ENCODE data around the gene SERAC1. TPM values are rescaled to one million over a fixed set of nuclear protein-coding genes. Genes with fewer than 3 reads are reported as not detected.
A peak's percentile ranks its signal among the peaks of the same experiment; 100 is the strongest.
"Not testable (repeated sequence)": the region's sequence is repeated elsewhere in the genome, so short reads cannot be mapped to it uniquely, and the experiment has no call there.

Gene SERAC1
- total RNA-seq, result 13.5 and 20.9 TPM in 2 replicates

DNA sequence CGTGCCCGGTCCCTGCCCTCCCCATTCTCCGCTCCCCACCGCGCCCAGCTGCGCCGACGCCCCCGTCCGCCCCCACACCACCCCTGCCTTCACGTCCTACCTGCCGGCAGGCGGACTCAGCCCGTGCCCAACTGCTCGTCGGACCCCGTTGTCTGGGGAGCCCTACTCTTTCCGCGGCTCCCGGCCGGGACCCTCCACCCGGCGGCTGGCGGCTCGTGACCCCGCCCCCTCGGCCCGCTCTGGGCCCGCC lies at the start of gene SERAC1:
TSS of gene SERAC1 (minus strand) at position 223 of the 250 bp plus-strand sequence. CDS start 9,899 bp downstream, outside the sequence.
- DNase-seq (ENCODE audit: low read depth), result no peak

DNA sequence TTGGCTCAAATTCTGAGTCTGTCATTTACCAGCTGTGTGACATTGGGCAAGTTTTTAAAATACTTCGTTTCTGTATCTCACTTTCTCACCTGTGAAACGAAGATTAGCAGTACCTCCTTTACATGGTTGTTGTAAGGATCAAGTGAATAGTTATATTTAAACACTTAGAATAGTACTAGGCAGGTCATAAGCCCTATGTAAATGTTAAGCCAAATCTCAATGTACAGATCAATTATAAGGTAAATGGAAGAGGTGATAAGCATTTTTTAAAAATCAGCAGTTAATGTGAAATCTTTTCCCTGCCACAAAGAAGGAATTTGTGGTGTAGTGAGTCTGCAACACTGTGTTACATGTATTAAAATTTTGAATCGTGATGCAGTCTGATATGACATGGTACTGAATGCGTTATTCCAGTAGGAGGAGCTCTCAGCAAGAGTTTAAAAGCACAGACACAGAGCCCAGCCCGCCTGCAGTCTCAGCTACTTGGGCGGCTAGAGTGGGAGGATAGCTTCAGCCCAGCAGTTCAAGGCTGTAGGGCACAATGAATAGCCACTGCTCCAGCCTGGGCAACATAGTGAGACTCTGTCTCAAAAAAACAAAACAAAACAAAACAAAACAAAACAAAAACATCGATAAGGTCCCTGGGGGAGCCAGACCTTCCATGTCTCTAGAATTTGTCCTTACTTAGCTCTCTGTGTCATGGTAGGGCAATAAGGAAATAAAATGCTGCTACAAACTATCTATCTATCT lies 46.0 kb upstream of the SERAC1 start:
- DNase-seq (ENCODE audit: low read depth), result peak; percentile 72

DNA sequence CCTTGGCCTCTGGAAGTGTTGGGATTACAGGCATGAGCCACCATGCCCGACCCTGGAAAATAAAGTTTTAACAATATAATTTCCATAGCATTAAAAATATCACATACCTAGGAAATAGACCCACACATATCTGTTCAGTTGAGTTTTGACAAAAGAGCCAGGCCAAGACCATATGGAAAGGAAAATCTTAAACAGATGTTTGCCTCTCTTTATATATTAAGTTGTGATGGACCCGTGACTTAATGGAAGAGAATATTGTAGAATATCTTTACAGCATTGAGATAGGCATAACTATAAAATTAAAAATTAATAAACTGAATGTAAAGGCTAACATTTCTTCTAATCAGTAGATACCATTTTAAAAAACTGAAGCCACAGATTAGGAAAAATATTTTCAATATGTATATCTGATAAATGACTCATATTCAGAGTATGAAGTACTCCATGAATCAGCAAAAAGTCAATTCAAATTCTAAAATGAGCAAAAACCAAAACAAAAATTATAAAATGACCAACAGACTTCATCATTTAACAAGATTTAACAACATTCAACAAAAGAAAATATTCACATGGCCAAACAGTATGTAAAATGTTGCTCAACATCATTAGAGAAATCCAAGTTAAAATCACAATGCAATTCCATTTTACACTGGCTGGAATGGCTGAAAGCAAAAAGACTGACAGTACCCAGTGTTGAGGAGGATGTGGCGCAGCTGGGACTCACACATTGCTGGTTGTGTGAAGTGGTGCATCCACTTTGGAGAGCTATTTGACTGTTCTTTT lies 43.4 kb upstream of the SERAC1 start:
- no peak for DNase-seq (ENCODE audit: low read depth)

DNA sequence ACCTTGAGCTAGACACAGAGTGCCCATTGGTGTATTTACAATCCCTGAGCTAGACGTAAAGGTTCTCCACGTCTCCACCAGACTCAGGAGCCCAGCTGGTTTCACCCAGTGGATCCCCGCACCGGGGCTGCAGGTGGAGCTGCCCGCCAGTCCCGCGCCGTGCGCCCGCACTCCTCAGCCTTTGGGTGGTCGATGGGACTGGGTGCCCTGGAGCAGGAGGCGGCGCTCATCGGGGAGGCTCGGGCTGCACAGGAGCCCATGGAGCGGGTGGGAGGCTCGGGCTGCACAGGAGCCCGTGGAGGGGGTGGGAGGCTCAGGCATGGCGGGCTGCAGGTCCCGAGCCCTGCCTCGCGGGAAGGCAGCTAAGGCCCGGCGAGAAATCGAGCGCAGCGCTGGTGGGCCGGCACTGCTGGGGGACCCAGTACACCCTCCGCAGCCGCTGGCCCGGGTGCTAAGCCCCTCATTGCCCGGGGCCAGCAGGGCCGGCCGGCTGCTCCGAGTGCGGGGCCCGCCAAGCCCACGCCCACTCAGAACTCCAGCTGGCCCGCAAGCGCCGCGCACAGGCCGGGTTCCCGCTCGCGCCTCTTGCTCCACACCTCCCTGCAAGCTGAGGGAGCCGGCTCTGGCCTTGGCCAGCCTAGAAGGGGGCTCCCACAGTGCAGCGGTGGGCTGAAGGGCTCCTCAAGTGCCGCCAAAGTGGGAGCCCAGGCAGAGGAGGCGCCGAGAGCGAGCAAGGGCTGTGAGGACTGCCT lies 41.7 kb upstream of the SERAC1 start:
- not testable (repeated sequence) for DNase-seq (ENCODE audit: low read depth)

DNA sequence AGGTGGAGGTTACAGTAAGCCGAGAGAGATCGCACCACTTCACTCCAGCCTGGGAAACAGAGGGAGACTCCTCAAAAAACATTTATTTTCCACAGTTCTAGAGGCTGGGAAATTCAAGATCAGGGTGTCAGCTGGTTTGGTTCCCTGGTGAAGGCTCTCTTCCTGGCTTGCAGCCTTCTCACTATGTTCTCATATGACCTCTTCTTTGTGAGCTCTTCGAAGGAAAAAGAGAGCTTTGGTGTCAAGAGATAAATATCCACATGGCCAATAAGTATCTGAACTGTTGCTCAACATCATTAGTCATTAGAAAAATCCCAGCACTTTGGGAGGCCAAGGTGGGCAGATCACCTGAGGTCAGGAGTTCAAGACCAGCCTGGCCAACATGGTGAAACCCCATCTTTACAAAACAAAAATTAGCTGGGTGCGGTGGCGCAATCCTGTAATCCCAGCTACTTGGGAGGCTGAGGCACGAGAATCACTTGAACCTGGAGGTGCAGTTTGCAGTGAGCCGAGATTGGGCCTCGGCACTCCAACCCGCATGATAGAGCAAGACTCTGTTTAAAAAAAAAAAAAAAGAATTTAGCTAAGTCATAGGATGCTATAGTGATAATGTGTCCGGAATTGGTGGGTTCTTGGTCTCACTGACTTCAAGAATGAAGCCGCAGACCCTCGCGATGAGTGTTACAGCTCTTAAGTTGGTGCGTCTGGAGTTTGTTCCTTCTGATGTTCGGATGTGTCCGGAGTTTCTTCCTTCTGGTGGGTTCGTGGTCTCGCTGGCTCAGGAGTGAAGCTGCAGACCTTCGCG lies 40.4 kb upstream of the SERAC1 start:
- DNase-seq (ENCODE audit: low read depth), result peak; percentile 11

DNA sequence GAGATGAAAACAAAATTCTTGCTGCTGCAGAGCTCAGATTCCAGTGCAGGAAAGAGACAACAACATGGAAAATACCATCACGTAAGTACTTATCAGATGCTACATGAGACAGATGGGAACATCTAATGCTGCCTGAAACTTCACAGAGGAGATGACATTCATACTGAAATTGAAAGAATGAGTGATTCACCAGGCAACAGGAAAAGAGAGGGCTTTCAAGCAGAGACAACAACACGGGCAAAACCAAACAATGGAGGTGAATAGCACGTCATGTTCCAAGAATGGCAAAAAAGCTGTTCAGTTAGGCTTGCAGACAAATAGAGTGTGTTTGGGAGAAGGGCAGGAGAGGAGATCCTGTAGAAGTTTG lies 39.3 kb upstream of the SERAC1 start:
- peak; percentile 54 for DNase-seq (ENCODE audit: low read depth)

- DNase-seq (ENCODE audit: low read depth), result no peak
These were observed 38.8 kb upstream of the SERAC1 start for GRCh38 chr6:158206740-158207421.

DNA sequence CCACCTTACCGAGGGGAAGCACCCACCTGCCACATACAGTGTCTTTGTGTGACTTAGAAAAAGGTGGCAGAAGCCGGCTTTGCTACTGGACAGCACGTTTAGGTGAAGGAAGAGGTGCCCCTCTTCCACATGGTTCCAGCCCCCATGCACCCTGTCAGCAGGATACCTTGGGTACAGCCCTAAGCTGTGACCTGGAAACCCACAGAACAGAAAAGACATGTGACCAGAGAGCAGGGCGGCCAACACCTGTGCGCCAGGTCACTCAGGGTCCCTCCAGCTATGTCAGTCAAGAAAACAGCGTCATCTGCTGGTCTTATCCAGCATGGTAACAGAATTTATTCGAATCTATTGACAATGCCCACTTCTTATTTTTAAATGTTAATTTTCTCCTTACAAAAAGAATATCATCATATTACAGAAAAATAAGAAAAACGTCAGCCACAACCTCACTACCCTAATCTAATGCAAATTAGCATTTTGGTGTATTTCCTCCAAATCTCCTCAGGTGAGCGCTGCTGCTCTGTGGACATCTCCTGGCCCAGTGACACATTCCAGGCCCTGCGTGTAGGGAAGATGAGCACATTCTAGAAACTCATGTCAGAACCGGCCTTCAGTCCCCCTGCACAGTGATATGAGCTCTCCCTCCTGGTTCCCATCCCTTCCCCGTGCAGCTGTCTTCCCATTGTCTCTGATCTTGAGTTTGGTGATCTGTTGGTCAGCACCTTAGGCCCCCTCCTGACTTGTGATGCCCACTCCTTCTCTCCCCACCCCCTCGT lies 37.3 kb upstream of the SERAC1 start:
- DNase-seq (ENCODE audit: low read depth), result peak; percentile 33

- no peak for DNase-seq (ENCODE audit: low read depth)
These were observed 30.4 kb upstream of the SERAC1 start for GRCh38 chr6:158198461-158198860.

GRCh38 chr6:158194487-158195280 lies 26.6 kb upstream of the SERAC1 start:
- no peak for DNase-seq (ENCODE audit: low read depth)

- no peak for DNase-seq (ENCODE audit: low read depth)
These were observed 23.7 kb upstream of the SERAC1 start for GRCh38 chr6:158191761-158192160.

GRCh38 chr6:158191032-158191431 lies 23.0 kb upstream of the SERAC1 start:
- peak; percentile 47 for DNase-seq (ENCODE audit: low read depth)

- DNase-seq (ENCODE audit: low read depth), result no peak
These were observed 20.5 kb upstream of the SERAC1 start for GRCh38 chr6:158188591-158188990.

GRCh38 chr6:158185729-158186456 lies 17.8 kb upstream of the SERAC1 start:
- DNase-seq (ENCODE audit: low read depth), result peak; percentile 41

DNA sequence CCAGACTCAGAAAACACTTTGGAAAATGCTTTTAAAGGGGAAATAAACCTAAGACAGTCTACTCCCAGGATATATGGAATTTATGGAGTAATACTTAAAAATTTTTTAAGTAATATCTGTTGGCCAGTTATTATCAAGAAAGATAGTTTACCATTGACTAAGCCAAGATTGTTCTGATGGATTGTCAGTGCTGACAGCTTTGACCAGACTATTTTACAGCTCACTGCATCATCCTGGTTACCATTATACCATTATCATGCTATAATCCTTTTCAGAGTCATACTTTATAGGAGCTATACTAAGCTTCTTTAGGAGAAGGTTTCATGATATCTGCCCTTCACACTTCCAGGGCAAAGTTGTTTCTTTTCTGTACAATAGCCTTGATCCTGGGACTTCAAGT lies 16.5 kb upstream of the SERAC1 start:
- no peak for DNase-seq (ENCODE audit: low read depth)

DNA sequence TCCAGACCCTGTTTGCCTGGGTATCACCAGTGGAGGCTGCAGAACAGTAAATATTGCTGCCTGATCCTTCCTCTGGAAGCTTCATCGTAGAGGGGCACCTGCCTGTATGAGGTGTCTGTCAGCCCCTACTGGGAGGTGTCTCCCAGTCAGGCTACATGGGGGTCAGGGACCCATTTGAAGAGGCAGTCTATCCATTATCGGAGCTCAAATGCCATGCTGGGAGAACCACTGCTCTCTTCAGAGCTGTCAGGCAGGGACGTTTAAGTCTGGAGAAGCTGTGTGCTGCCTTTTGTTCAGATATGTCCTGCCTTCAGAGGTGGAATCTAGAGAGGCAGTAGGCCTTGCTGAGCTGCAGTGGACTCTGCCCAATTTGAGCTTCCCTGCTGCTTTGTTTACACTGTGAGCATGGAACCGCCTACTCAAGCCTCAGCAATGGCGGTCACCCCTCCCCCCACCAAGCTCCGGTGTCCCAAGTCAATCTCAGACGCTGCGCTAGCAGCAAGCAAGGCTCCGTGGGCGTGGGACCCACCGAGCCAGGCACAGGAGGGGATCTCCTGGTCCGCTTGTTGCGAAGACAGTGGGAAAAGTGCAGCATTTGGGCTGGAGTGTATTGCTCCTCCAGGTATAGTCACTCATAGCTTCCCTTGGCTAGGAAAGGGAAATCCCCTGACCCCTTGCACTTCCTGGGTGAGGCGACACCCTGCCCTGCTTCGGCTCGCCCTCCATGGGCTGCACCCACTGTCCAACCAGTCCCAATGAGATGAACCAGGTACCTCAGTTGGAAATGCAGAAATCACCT lies 15.3 kb upstream of the SERAC1 start:
- DNase-seq (ENCODE audit: low read depth), result not testable (repeated sequence)

DNA sequence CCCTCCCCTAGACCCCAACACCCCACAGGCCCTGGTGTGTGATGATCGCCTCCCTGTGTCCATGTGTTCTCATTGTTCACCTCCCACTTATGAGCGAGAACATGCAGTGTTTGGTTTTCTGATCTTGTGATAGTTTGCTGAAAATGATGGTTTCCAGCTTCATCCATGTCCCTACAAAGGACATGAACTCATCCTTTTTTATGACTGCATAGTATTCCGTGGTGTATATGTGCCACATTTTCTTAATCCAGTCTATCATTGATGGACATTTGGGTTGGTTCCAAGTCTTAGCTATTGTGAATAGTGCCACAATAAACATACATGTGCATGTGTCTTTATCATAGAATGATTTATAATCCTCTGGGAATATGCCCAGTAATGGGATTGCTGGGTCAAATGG lies 9.7 kb upstream of the SERAC1 start:
- DNase-seq (ENCODE audit: low read depth), result not testable (repeated sequence)

DNA sequence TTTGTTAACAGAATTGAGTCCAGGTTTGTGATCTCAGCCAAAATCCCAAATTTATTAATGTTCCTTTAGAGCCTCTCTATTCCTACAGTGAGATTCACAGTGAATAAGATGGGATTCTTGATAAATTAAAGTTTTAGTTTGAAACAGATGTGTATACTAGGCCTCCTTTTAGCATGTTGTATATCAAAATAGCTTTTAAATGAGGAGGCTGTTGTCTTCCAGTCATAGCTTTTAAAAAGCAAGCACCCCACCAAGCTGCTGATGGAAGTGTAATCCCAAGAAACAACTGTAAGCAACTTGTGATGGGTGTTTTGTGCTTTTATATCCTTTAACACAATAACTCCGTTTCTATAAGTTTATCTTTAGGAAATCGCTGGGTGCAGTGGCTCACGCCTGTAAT lies 7.0 kb upstream of the SERAC1 start:
- no peak for DNase-seq (ENCODE audit: low read depth)

All from renal cortical epithelial cell (primary cell).